Chondrocyte (in vitro differentiated cells): ENCODE results near the gene ALG6. TPM values are rescaled to one million over a fixed set of nuclear protein-coding genes. Genes with fewer than 3 reads are reported as not detected.
A peak's percentile ranks its signal among the peaks of the same experiment; 100 is the strongest.

ENCODE experiments used
- DNase-seq: peaks from one replicate; pipeline ENCODE4 v3.0.0; 2021; ENCODE audit warnings: mixed read lengths, low spot score
- H3K27ac Mint-ChIP-seq: one replicate; pipeline ENCODE4 v1.8.0; 2021; ENCODE audit warnings: mild to moderate bottlenecking, moderate library complexity, mixed read lengths; ENCODE audit not compliant: unreplicated experiment
- H3K27me3 Mint-ChIP-seq: 2 replicates; pipeline ENCODE4 v1.8.0; 2021; ENCODE audit warnings: low read depth, mixed read lengths
- H3K36me3 Mint-ChIP-seq: 2 replicates; pipeline ENCODE4 v1.8.0; 2021; ENCODE audit warnings: low read depth, mixed read lengths
- H3K4me1 Mint-ChIP-seq: 2 replicates; pipeline ENCODE4 v1.8.0; 2021; ENCODE audit warnings: low read depth, mild to moderate bottlenecking, mixed read lengths
- H3K4me3 Mint-ChIP-seq: one replicate; pipeline ENCODE4 v1.8.0; 2021; ENCODE audit warnings: mild to moderate bottlenecking, moderate library complexity, mixed read lengths; ENCODE audit not compliant: unreplicated experiment
- H3K9me3 Mint-ChIP-seq: 2 replicates; pipeline ENCODE4 v1.8.0; 2021; ENCODE audit warnings: low read depth, mixed read lengths
- long read RNA-seq: library from polyadenylated mRNA; stranded (forward); transcript quantifications from one replicate; pipeline ENCODE4 v2.0.0, GENCODE V29; 2021
- total RNA-seq: library from RNA; stranded (reverse); gene quantifications from 3 replicates; pipeline ENCODE4 v1.2.1, GENCODE V29; 2021
- TF ChIP-seq, protein P1 (sequence below): fragments of 200-600 bp; sonication (generic); IDR thresholded peaks from 2 replicates; pipeline ENCODE4 v1.5.0; 2021; ENCODE audit warnings: antibody characterized with exemption, mild to moderate bottlenecking, moderate library complexity

Gene ALG6
- total RNA-seq, result 7.5 to 11.6 TPM (median 8.5 TPM) in 3 replicates
- long read RNA-seq, transcript ALG6-202 (15 exons, 3,371 nt), result major isoform, 13 of 18 reads
- long read RNA-seq, partial matches to known transcripts, result 3 of 18 reads
- long read RNA-seq, other reads (novel, unspliced or antisense), result 1 of 18 reads

DNA sequence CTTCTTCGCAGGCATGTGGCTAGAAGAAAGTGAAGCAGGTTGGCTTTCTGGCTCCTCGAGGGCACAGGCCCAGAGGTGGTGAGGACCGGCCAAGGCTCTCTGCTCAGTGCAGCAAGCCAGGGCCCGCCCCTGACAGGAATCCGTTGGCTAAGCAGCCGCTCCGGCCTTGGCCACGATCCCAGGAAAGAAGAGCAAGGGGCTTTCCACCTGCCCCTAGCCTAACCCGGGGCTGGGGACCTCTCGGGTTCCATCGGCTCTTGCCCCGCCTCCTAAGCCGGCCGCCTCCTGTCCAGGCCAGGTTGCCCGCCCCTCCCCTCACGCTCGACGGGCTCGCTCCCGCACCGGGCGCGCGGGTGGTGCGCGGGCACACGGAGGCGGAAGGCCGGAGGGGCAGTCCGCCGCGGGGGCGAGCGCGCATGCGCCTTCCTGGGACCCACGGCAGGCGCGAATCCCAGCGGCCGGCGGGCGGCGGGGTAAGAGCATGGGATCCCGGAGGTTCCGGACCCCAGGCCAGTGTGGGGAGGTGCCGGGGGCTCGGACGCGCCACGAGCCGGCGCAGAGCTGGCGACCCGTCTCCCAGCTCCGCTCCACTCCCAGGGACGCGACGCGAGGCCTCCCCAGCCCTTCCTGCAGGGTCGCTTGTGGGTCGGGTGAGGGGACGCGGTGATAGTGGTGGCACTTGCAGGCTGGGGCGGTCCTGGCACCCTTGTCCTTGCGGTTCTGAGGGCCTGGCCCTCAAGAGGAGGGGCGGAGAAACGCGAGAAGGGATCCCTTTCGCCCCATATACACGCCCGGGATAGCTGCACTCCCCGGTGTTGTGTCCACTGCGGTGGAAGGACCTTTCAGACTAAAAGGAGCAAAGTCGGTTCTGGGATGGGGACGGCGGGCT lies at the start of gene ALG6:
ALG6 (plus strand) TSS at position 413 of the 889 bp plus-strand sequence. CDS start 3,351 bp downstream, outside the sequence.
- Mint-ChIP-seq H3K4me1 (peaks cover 17% of the 10 kb centered on the region), H3K9me3 (no peaks in the 10 kb centered on the region), H3K4me3 (peak within 1 kb of the TSS; percentile 93), H3K27me3 (peaks cover under 1% of the 10 kb centered on the region), H3K27ac (peak within 1 kb of the TSS; percentile 76), H3K36me3 (peaks cover 6% of the 10 kb centered on the region)
- DNase-seq, result peak; percentile 97
- TF ChIP-seq, protein P1, sequence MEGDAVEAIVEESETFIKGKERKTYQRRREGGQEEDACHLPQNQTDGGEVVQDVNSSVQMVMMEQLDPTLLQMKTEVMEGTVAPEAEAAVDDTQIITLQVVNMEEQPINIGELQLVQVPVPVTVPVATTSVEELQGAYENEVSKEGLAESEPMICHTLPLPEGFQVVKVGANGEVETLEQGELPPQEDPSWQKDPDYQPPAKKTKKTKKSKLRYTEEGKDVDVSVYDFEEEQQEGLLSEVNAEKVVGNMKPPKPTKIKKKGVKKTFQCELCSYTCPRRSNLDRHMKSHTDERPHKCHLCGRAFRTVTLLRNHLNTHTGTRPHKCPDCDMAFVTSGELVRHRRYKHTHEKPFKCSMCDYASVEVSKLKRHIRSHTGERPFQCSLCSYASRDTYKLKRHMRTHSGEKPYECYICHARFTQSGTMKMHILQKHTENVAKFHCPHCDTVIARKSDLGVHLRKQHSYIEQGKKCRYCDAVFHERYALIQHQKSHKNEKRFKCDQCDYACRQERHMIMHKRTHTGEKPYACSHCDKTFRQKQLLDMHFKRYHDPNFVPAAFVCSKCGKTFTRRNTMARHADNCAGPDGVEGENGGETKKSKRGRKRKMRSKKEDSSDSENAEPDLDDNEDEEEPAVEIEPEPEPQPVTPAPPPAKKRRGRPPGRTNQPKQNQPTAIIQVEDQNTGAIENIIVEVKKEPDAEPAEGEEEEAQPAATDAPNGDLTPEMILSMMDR, result peak; percentile 57

DNA sequence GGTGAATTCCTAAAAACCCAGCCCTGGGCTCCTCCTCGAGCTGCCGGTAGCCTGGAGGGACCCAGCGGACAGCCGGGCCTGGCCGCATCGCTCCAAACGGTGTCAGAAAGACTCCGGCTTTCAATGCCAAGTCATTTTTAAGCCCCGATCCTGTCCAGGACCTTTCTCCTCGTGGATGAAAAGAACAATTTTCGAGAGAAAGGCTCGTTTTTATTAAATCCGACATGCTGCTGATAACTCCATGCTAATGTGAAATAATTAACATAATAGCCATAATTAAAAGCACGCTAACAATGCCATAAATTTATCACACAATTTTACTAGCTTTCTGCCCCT lies 49.6 kb upstream of the ALG6 start:
- DNase-seq, result no peak
- H3K4me1 Mint-ChIP-seq, result peaks cover 21% of the 10 kb centered on the region
- H3K27ac Mint-ChIP-seq, result no peak overlapping the region
- H3K9me3 Mint-ChIP-seq, result peaks cover 5% of the 10 kb centered on the region
- peak overlapping the region; percentile 53 for H3K4me3 Mint-ChIP-seq
- TF ChIP-seq, protein P1, result no peak
- peaks cover 75% of the 10 kb centered on the region for H3K27me3 Mint-ChIP-seq
- H3K36me3 Mint-ChIP-seq, result peaks cover 11% of the 10 kb centered on the region

DNA sequence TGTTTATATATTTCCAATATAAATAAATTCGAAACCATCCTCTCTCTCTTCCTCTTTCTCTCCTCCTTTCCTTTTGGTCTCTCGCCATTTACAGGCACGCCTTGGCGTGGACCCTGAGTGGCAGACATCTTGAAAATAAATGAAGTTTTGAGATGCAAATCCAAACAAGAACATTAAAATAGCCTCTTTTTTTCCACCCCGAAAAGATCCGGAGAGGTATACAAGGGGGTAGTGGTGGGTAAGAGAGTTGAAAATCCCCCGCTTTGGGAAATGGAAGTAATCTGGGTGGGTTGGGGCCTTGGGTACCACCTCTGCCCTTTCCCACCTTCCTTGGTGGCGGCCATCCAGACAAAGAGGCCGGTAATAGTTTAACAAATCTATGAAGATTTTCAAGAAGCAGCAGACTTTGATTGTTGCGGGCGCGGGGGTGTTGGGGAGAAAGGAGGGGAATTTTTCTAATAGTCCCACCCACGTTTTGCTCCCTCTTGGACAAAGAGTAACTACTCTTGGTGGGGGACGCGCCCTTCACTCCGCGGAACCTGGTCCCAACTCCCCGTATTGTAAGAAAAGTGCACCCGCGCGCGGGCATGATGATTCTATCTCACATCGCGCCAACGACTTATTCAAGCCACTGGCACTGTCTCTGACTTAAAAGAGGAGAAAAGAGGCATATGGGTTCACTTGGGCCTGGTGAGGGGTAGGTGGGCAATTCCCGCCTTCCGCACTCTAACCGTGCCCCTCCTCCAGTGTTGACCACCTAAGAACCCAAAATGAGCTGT lies 49.0 kb upstream of the ALG6 start:
- Mint-ChIP-seq H3K4me3 (no peak overlapping the region), H3K27ac (no peak overlapping the region), H3K4me1 (peaks cover 21% of the 10 kb centered on the region), H3K36me3 (peaks cover 11% of the 10 kb centered on the region), H3K9me3 (peaks cover 5% of the 10 kb centered on the region), H3K27me3 (peaks cover 72% of the 10 kb centered on the region)
- TF ChIP-seq, protein P1, result no peak
- no peak for DNase-seq

DNA sequence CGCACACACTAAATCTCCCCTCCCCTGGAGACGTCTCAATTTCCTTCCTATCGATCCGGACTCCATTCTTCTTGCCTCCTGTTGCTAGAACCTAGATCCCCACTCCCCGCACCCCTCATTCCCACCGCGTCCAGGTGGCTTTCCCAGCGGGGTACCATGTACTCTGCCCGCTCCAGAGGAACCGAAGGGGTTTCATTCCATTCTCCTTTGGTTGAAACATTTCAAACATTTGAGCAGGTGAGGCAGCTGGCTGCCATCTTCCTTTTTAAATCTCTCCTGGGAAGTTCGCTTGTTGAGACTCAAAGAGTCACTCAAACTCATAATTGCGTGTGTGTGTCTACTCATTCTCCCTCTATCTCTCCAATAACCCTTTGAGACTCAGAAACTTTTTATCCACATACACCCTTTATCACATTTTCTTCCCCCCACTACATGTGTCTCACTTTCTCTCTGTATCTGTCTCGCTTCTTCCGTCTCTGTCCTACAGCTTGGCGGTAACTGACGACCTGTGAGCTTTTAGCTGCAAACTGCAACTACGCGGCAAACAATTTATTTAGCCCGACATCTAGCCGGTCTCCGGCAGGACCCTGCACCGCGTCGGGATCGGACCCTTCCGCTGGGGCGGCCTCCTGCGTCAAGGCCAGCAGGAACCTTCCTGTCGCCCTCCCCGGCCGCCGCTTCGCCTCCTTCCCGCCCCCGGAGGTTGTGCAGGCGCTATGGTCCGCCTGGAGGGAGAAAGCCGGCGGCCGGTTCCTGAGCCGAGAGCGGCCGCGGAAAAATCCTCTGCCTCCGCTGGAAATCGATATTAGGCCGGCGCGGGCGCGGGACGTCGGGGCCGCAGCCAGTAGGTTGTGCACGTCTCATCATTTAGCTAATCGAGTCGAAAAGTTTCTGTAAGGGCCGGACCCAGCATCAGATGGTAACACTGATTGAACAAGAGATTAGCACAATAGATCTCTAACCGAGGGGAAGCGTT lies 48.1 kb upstream of the ALG6 start:
- DNase-seq, result no peak
- Mint-ChIP-seq H3K4me3 (no peak overlapping the region), H3K36me3 (peaks cover 11% of the 10 kb centered on the region), H3K27ac (no peak overlapping the region), H3K9me3 (peaks cover 5% of the 10 kb centered on the region), H3K27me3 (peaks cover 67% of the 10 kb centered on the region), H3K4me1 (peaks cover 23% of the 10 kb centered on the region)
- TF ChIP-seq, protein P1, result no peak
